CD4-positive, alpha-beta T cell treated with Interleukin-10 for 1 hour (primary cell): ENCODE results near the gene ATOH8.
A peak's percentile ranks its signal among the peaks of the same experiment; 100 is the strongest.

Experiments used
- DNase-seq: peaks from one replicate; pipeline ENCODE4 v3.0.0-alpha.2; 2020

ATOH8 gene

DNA sequence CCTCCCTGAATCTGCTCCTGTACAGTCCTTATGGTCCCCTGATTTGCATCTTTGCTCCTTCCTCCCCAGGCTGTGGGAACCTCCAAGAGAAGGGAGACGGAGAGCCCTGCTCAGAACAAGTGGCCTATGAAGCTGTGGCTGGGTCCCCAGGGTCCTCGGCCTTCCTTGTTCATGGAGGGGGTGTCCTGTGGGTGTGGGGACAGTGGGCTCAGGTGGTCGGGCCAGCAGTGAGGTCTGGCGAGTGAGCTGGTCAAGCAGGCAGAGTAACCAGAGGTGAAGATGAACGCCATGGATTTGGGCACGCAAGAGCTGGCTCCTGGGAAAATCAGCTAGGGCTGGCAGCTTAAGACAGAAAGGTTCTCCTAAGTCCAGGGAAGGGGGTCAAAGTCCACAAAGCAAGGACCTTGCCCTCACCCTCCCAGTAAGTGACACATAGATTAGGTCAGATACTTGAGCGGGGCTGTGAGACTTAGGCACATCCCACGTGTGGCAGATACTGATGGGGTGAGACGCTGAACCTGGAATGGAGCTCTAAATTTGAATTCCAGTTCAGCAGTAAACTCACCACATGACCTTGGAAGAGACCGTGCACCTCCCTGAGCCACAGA is 34.8 kb upstream of the ATOH8 start:
- no peak for DNase-seq

GRCh38 chr2:85719609-85720240 is 34.1 kb upstream of the ATOH8 start:
- DNase-seq = no peak

DNA sequence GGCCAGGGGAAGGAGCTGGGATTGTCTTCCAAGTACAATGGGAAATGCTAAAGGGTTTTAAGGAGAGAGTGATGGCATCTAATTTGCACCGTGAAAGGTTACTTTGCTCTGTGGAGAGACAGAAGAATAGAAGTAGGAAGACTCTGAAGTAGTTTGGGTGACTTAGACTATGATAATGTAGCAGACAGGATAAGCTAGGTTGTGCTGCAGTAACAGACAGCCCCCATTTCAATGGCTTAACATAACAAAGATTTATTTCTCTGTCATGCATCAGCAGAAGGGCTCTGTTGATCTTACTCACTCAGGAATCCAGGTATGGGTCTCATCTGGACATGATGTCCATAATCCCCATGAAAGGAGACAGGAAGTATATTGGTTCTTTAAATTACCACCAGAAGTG is 33.3 kb upstream of the ATOH8 start:
- no peak for DNase-seq

DNA sequence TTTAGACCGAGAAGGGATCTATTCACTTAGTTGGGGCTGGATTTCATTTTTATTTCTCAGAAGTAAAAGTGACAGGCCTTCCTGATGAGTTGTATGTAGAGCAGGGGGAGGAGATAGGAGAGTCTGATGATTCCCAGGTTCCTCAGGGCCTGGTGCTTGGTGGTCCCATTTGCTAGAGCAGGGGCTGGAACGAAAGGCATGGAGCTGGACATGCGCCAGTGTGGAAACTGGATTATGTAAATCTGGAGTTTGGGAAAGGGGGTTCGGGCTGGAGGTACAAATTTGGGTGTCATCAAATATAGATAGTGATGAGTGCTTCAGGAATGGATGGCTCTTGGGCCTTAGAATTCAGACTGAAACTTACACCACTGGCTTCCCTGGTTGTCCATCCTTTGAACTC is 32.1 kb upstream of the ATOH8 start:
- DNase-seq = no peak

DNA sequence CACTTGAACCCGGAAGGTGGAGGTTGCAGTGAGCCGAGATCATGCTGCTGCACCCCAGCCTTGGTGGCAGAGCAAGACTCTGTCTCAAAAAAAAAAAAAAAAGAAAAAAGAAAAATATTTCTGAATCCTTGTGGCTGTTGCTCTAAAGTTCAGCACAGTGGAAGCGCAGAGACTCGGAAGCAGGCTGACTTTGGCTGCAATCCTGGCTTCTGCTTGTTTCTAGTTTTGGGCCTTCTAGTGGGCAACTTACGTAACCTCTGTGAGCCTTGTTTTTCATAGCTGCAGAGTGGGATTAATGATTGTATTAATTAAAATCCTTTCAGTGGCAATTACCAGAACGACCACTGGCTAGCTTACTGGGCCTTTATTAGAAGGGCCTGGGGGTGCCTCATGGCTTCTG is 31.3 kb upstream of the ATOH8 start:
- DNase-seq = no peak

- DNase-seq = no peak
These were observed 30.0 kb upstream of the ATOH8 start for GRCh38 chr2:85723707-85724360.

- no peak for DNase-seq
These were observed 29.0 kb upstream of the ATOH8 start for GRCh38 chr2:85724731-85725181.

DNA sequence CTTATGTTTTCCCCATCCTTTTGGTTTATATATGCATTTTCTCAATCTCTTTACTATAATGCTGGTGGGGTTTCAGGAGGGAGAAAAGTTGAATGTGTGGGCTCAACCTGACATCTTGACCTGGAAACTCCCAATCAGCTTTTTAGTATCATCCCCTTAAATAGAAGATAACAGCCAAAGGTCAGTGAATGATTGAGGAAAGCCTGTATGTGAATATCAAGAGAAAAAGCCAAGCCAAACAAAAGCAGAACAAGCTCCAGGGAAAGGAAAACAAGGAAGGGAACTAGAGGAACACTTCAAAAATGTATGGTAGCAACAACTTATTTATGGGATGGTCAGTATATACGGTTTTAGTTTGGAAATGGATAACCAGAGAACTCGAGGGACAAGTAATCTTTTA is 28.3 kb upstream of the ATOH8 start:
- DNase-seq = no peak

- no peak for DNase-seq
These were observed 26.0 kb upstream of the ATOH8 start for GRCh38 chr2:85727798-85728197.

DNA sequence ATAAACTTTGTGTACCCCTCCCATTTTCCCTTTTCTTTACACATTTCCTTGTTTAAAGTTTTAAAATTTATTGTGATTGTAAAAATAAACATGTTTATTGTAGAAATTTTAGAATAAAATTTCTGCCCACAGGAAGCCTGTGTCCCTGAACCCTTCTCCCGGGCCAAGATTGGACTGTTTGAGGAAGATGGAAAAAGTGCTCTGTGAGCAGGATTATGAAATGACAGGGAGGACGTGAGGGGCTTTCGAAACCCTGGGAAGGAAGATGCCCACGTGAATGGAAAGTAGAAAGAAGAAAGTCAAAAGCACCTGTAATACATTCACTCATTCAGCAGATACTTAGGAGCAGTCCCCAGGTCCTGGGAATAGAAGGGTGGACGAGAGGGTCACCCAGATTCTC is 25.4 kb upstream of the ATOH8 start:
- no peak for DNase-seq

- peak; percentile 67 for DNase-seq
These were observed 24.6 kb upstream of the ATOH8 start for GRCh38 chr2:85728883-85729824.

DNA sequence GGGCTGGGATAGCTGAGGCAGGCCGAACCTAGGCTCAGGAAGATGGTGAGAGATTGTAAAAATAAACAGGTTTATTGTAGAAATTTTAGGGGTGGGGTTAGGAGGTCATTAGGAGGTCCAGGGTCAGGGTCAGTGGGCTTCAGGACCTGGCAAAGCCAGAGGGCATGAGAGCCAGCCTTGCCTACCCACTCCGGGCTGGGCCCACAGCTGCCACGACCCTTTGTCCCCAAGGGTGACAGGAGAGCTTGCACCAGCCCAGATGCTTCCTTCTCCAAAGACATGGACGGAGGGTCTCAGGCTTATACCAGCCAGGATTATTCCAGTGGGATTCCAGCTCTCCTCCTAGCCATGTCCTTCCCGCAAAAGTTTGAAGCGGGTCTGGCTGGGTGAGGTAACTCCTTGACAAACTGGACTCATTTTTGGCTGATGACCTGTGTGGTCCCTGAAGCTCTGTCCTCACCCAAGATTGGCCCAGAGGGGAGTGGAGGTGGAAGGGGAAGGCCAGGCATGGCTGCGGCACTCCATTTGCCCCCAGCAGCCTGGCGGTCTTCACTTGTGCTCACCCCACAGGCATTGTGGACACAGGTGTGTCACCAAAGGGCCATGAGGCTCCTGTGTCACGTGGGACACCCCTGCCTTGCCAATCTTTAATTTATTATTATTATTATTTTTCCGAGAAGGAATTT is 23.8 kb upstream of the ATOH8 start:
- DNase-seq = no peak

GRCh38 chr2:85730686-85731230 is 23.0 kb upstream of the ATOH8 start:
- no peak for DNase-seq

DNA sequence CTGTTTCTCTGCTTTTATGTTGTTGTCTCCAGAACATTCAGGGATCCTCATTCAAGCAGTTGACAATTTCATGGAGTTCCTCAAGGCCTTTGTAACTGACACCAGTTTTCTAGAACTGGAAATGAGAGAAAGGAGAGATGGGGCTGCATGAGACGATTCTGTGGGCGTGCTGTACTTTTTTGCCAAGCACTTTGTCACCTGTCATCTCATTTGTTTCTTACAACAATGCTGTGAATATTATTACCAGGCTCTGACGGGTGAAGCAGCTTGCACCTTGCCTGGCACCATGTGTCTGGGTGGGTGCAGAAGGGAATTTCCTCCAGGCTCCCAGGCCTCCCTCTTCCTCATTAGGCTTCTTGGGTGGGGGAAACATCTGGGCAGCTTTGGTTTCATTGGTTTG is 22.2 kb upstream of the ATOH8 start:
- DNase-seq = no peak

- DNase-seq = no peak
These were observed 21.2 kb upstream of the ATOH8 start for GRCh38 chr2:85732467-85733120.

- DNase-seq = no peak
These were observed 20.4 kb upstream of the ATOH8 start for GRCh38 chr2:85733121-85733960.

DNA sequence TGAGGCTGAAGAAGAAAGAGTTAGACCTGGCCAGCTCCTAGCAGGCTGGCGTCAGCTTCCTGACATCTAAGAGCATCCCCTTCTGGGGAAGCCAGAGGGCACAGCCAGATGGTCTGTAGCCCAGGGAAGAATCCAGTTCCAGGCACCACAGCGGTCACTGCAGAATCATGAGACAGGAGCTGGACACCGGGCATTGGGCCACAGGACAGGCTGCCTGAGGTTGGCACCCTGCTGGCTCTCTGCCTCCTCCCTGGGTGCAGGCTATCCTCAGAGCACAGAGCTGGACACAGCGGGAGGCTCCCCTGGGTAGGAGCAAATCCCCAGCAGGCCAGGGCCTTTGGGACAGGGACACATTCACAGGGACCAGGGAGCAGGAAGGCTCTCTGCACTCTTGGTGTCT is 19.8 kb upstream of the ATOH8 start:
- no peak for DNase-seq

DNA sequence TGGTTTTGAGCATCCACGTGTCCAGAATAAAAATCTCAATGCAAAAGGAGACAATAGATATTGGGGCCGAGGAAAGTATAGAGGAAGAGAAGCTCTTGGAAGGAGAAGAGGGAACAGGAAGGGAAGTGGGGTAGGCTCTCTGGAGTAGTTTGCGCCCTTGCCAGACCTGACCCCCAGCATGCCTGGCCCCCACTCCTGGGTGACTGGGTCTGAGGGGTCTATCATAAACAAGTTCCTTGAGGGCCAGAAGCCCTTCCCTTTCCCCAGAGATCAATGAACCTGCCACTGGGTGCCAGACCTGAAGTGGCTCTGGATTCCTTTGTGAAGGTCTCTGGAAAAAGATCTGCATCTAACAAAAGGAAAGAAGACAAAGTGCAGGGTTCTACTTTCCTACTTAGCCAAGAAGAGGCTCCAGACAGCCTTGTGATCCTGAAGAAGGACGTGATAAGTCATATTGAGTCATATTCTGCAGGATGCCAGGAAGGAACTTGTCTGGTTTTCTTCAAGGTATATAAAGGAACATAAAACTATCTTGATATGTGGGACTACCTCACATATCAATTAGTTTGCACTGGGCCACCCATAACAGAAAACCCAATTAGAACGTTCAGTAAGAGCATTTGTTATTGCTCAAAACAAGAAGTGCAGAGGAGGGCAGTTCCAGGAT is 18.7 kb upstream of the ATOH8 start:
- DNase-seq = no peak

DNA sequence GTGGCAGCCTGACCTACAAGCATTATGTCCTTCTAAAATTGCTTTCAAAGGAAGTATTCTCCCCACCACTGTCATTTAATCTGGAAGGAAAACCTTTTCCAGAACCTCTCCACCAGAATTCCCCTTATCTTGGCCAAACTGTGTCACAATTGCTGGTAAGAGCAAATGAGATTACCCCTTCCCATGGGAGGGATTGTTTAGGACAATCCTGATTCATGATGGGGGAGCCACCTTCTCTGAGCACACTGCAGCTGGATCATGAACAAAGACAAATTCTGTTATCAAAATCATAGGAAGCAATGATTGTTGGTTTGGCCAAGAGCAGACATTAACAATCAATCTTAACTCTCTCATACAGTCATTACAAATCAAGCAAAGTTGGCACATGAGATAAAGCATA is 18.1 kb upstream of the ATOH8 start:
- DNase-seq = no peak
